Activated naive CD8-positive, alpha-beta T cell (primary cell): ENCODE results near the gene SCAP.
A peak's percentile ranks its signal among the peaks of the same experiment; 100 is the strongest.
"Not testable (repeated sequence)": the region's sequence is repeated elsewhere in the genome, so short reads cannot be mapped to it uniquely, and the experiment has no call there.

ENCODE experiments used
- H3K27ac Mint-ChIP-seq: one replicate; pipeline ENCODE4 v1.8.0; 2021; ENCODE audit warnings: mixed read lengths
- H3K27me3 Mint-ChIP-seq: one replicate; pipeline ENCODE4 v1.8.0; 2021; ENCODE audit warnings: mixed read lengths
- H3K36me3 Mint-ChIP-seq: one replicate; pipeline ENCODE4 v1.8.0; 2021; ENCODE audit warnings: mixed read lengths
- H3K4me1 Mint-ChIP-seq: one replicate; pipeline ENCODE4 v1.8.0; 2021; ENCODE audit warnings: low read depth, mixed read lengths
- H3K4me3 Mint-ChIP-seq: one replicate; pipeline ENCODE4 v1.8.0; 2021; ENCODE audit warnings: mild to moderate bottlenecking, mixed read lengths
- H3K9me3 Mint-ChIP-seq: one replicate; pipeline ENCODE4 v1.8.0; 2021; ENCODE audit warnings: low read depth, mixed read lengths

The SCAP gene

GRCh38 chr3:47495886-47496285 is 20.1 kb upstream of the SCAP start:
- H3K4me3 Mint-ChIP-seq: no peak overlapping the region
- no peaks in the 10 kb centered on the region for H3K27me3 Mint-ChIP-seq
- H3K4me1 Mint-ChIP-seq: no peaks in the 10 kb centered on the region
- H3K27ac Mint-ChIP-seq: no peak overlapping the region
- no peaks in the 10 kb centered on the region for H3K9me3 Mint-ChIP-seq
- H3K36me3 Mint-ChIP-seq: peaks cover 14% of the 10 kb centered on the region

GRCh38 chr3:47495111-47495510 is 19.4 kb upstream of the SCAP start:
- no peaks in the 10 kb centered on the region for H3K27me3 Mint-ChIP-seq
- H3K36me3 Mint-ChIP-seq: peaks cover 14% of the 10 kb centered on the region
- no peak overlapping the region for H3K4me3 Mint-ChIP-seq
- no peaks in the 10 kb centered on the region for H3K9me3 Mint-ChIP-seq
- no peaks in the 10 kb centered on the region for H3K4me1 Mint-ChIP-seq
- H3K27ac Mint-ChIP-seq: no peak overlapping the region

GRCh38 chr3:47491777-47492176 is 16.0 kb upstream of the SCAP start:
- Mint-ChIP-seq H3K27ac (no peak overlapping the region), H3K4me1 (no peaks in the 10 kb centered on the region), H3K36me3 (peaks cover 5% of the 10 kb centered on the region), H3K27me3 (no peaks in the 10 kb centered on the region), H3K4me3 (no peak overlapping the region), H3K9me3 (no peaks in the 10 kb centered on the region)

GRCh38 chr3:47491186-47491585 is 15.4 kb upstream of the SCAP start:
- no peak overlapping the region for H3K27ac Mint-ChIP-seq

GRCh38 chr3:47487265-47487664 is 11.5 kb upstream of the SCAP start:
- Mint-ChIP-seq H3K36me3 (peaks cover 2% of the 10 kb centered on the region), H3K4me3 (no peak overlapping the region), H3K27ac (no peak overlapping the region), H3K27me3 (no peaks in the 10 kb centered on the region), H3K4me1 (no peaks in the 10 kb centered on the region), H3K9me3 (no peaks in the 10 kb centered on the region)

More at GRCh38 chr3:47491186-47491585, 15.4 kb upstream of the SCAP start:
- no peaks in the 10 kb centered on the region for H3K4me1 Mint-ChIP-seq
- H3K9me3 Mint-ChIP-seq: no peaks in the 10 kb centered on the region
- peaks cover 4% of the 10 kb centered on the region for H3K36me3 Mint-ChIP-seq
- H3K27me3 Mint-ChIP-seq: no peaks in the 10 kb centered on the region
- no peak overlapping the region for H3K4me3 Mint-ChIP-seq

GRCh38 chr3:47485812-47486211 is 10.1 kb upstream of the SCAP start:
- H3K27ac Mint-ChIP-seq: no peak overlapping the region
- H3K4me3 Mint-ChIP-seq: no peak overlapping the region
- no peaks in the 10 kb centered on the region for H3K27me3 Mint-ChIP-seq
- H3K4me1 Mint-ChIP-seq: no peaks in the 10 kb centered on the region
- no peaks in the 10 kb centered on the region for H3K9me3 Mint-ChIP-seq
- peaks cover 2% of the 10 kb centered on the region for H3K36me3 Mint-ChIP-seq

- Mint-ChIP-seq H3K4me1 (peaks cover 4% of the 10 kb centered on the region), H3K27me3 (no peaks in the 10 kb centered on the region), H3K4me3 (no peak overlapping the region), H3K36me3 (peaks cover 2% of the 10 kb centered on the region), H3K27ac (no peak overlapping the region), H3K9me3 (no peaks in the 10 kb centered on the region)
Observed at GRCh38 chr3:47482366-47482765, 6.6 kb upstream of the SCAP start.

GRCh38 chr3:47481763-47482162 is 6.0 kb upstream of the SCAP start:
- H3K27ac Mint-ChIP-seq, H3K36me3 Mint-ChIP-seq, H3K27me3 Mint-ChIP-seq, H3K4me1 Mint-ChIP-seq, H3K4me3 Mint-ChIP-seq, H3K9me3 Mint-ChIP-seq: not testable (repeated sequence)

GRCh38 chr3:47480267-47480666 is 4.5 kb upstream of the SCAP start:
- H3K36me3 Mint-ChIP-seq, H3K4me3 Mint-ChIP-seq, H3K27ac Mint-ChIP-seq, H3K27me3 Mint-ChIP-seq, H3K9me3 Mint-ChIP-seq: not testable (repeated sequence)
- H3K4me1 Mint-ChIP-seq: peaks cover 15% of the 10 kb centered on the region

- Mint-ChIP-seq H3K9me3 (no peaks in the 10 kb centered on the region), H3K36me3 (no peaks in the 10 kb centered on the region), H3K27ac (no peak overlapping the region), H3K4me3 (no peak overlapping the region), H3K27me3 (no peaks in the 10 kb centered on the region), H3K4me1 (peaks cover 20% of the 10 kb centered on the region)
Observed at GRCh38 chr3:47479826-47480160, 4.1 kb upstream of the SCAP start.

GRCh38 chr3:47478022-47478421 is 2.3 kb upstream of the SCAP start:
- peak overlapping the region; percentile 44 for H3K4me3 Mint-ChIP-seq
- H3K4me1 Mint-ChIP-seq: peaks cover 33% of the 10 kb centered on the region
- no peaks in the 10 kb centered on the region for H3K27me3 Mint-ChIP-seq
- peak overlapping the region; percentile 22 for H3K27ac Mint-ChIP-seq
- no peaks in the 10 kb centered on the region for H3K36me3 Mint-ChIP-seq
- no peaks in the 10 kb centered on the region for H3K9me3 Mint-ChIP-seq

- Mint-ChIP-seq H3K4me1 (peaks cover 37% of the 10 kb centered on the region), H3K9me3 (no peaks in the 10 kb centered on the region), H3K4me3 (peak overlapping the region; percentile 91), H3K27me3 (no peaks in the 10 kb centered on the region), H3K36me3 (no peaks in the 10 kb centered on the region), H3K27ac (peak overlapping the region; percentile 92)
Observed at GRCh38 chr3:47476644-47477199, 981 bp upstream of the SCAP start.

- peak overlapping the region; percentile 92 for H3K27ac Mint-ChIP-seq
- no peaks in the 10 kb centered on the region for H3K27me3 Mint-ChIP-seq
- no peaks in the 10 kb centered on the region for H3K36me3 Mint-ChIP-seq
- no peaks in the 10 kb centered on the region for H3K9me3 Mint-ChIP-seq
- H3K4me3 Mint-ChIP-seq: peak overlapping the region; percentile 91
- H3K4me1 Mint-ChIP-seq: peaks cover 38% of the 10 kb centered on the region
Observed at GRCh38 chr3:47476330-47476626, 537 bp upstream of the SCAP start.

GRCh38 chr3:47475029-47475569 is 642 bp downstream of the SCAP start:
- Mint-ChIP-seq H3K4me1 (peaks cover 44% of the 10 kb centered on the region), H3K36me3 (no peaks in the 10 kb centered on the region), H3K27me3 (no peaks in the 10 kb centered on the region), H3K4me3 (peak overlapping the region; percentile 95), H3K9me3 (no peaks in the 10 kb centered on the region), H3K27ac (peak overlapping the region; percentile 89)

GRCh38 chr3:47473391-47473790 is 2.4 kb downstream of the SCAP start:
- no peaks in the 10 kb centered on the region for H3K27me3 Mint-ChIP-seq
- H3K36me3 Mint-ChIP-seq: peaks cover 3% of the 10 kb centered on the region
- H3K4me3 Mint-ChIP-seq: peak overlapping the region; percentile 82
- no peaks in the 10 kb centered on the region for H3K9me3 Mint-ChIP-seq
- H3K27ac Mint-ChIP-seq: peak overlapping the region; percentile 72
- H3K4me1 Mint-ChIP-seq: peaks cover 45% of the 10 kb centered on the region

- Mint-ChIP-seq H3K27ac (no peak overlapping the region), H3K27me3 (no peaks in the 10 kb centered on the region), H3K4me3 (no peak overlapping the region), H3K4me1 (peaks cover 35% of the 10 kb centered on the region), H3K9me3 (no peaks in the 10 kb centered on the region), H3K36me3 (peaks cover 12% of the 10 kb centered on the region)
Observed at GRCh38 chr3:47469616-47470015, 6.1 kb downstream of the SCAP start.
